ENCODE data around the gene DCUN1D3.

GRCh38 chr16:20942256-20942655 lies 42.1 kb upstream of the DCUN1D3 start:
- TF ChIP-seq GATA3 (IDR thresholded peaks at IDR 0.05; ENCODE audit: low read depth, low read length): no peak
- no peak for TF ChIP-seq GATA2 (IDR thresholded peaks at IDR 0.05; ENCODE audit: low read depth, low read length)

All from SH-SY5Y (cell line).